Adrenal gland (tissue), 12 donors: ENCODE data around the gene ZC3H12C. TPM values are rescaled to one million over a fixed set of nuclear protein-coding genes. Genes with fewer than 3 reads are reported as not detected.

Source experiments
- DNase-seq, 7 donors: peaks; one replicate each; pipeline ENCODE4 v3.0.0-alpha.2; 2019 to 2020
- H3K27ac ChIP-seq, 5 donors: fragments of 200-600 bp; sonication (generic) in 4 of 5; 1 replicate in 3 of 5; 2 replicates in 2 of 5; pipeline versions ENCODE4 v1.5.1 to v1.8.0; 2016 to 2020; ENCODE audit warnings: mild to moderate bottlenecking in 1 of 5
- H3K27me3 ChIP-seq: fragments of 200-600 bp; 2 replicates; pipeline ENCODE4 v1.8.0; 2021
- H3K36me3 ChIP-seq, 2 donors: fragments of 200-600 bp; replicated peaks in 1 of 2; 1 replicate in 1 of 2; 2 replicates in 1 of 2; pipeline versions ENCODE4 v1.5.1 to v1.8.0; 2018 to 2022
- H3K4me1 ChIP-seq, 2 donors: fragments of 200-600 bp; replicated peaks in 1 of 2; 1 replicate in 1 of 2; 2 replicates in 1 of 2; pipeline versions ENCODE4 v1.5.1 to v1.8.0; 2018 to 2021
- H3K4me3 ChIP-seq, 4 donors: fragments of 200-600 bp; sonication (generic) in 3 of 4; one replicate each; pipeline ENCODE4 v1.5.1; 2016 to 2018
- H3K9me3 ChIP-seq, 3 donors: fragments of 200-600 bp; sonication (generic) in 1 of 3; replicated peaks in 1 of 3; 1 replicate in 2 of 3; 2 replicates in 1 of 3; pipeline versions ENCODE4 v1.5.1 to v1.8.0; 2016 to 2021
- POLR2A ChIP-seq, 2 donors: fragments of 450-650 bp; IDR thresholded peaks; one replicate each; pipeline ENCODE4 v1.6.1; 2017; ENCODE audit warnings: antibody characterized with exemption in 2 of 2, mild to moderate bottlenecking in 2 of 2, moderate library complexity in 1 of 2
- WGBS, 4 donors: extraction: QIAGEN DNeasy Blood & Tissue Kit in 2 of 4; methylation state at CpG; one replicate each; pipeline versions ENCODE4 v1.1.5 to v1.1.7; 2013 to 2017; 5-methylcytosine and 5-hydroxymethylcytosine counted together
- intact Hi-C, 2 donors: fragments of 100-400 bp; cut with DNase I; formaldehyde crosslinking; loops; one replicate each; pipeline versions ENCODE4 v1.14.1 to v1.15.0; 2022 to 2023
- polyA plus RNA-seq, 3 donors: library from polyadenylated mRNA; stranded (reverse); fragments of 200-250 nt in 2 of 3; fragments of 350-450 nt in 1 of 3; fragmentation: Illumina TruSeq in 1 of 3; extraction: RNeasy Lipid Tissue Mini Kit (QIAGEN cat#74804) in 1 of 3; gene quantifications; one replicate each; pipeline ENCODE4 v1.2.3, GENCODE V29; 2013 to 2014
- total RNA-seq, 9 donors: library from RNA; depleted of rRNA in 4 of 9; stranded (reverse); fragments of >200 nt in 4 of 9; fragments of 120-200 nt in 1 of 9; fragmentation: NEBNext Ultra II Directional in 1 of 9; extraction: Animal tissue kit (Norgen Biotek cat#: 25700) in 1 of 9; gene quantifications; one replicate each; pipeline versions ENCODE4 v1.1.0 to v1.2.4, GENCODE V29; 2013 to 2023
- TF ChIP-seq, protein P1 (sequence below), 6 experiments: fragments of 450-650 bp in 4 of 6; fragments of 200-600 bp in 2 of 6; sonication (generic) in 1 of 6; IDR thresholded peaks; 1 replicate in 5 of 6; 2 replicates in 1 of 6; pipeline versions ENCODE4 v1.5.1 to v1.8.0; 2016 to 2021; ENCODE audit warnings: antibody characterized with exemption in 6 of 6, mild to moderate bottlenecking in 2 of 6, moderate library complexity in 1 of 6
- donor health status: healthy with polysubstance abuse.
- donor health status: Bipolar disorder and iron deficiency.
- donor health status: DM: yes; HTN: yes; CAD: no.
- donor health status: DM: no; HTN: no; CAD: no.
- donor health status: DM: no; HTN: no; CAD: no.
- donor health status: DM: yes; HTN: yes; CAD: no.

The ZC3H12C gene
- total and polyA plus RNA-seq, 12 donors: 4.4 to 28.9 (median 19.8) TPM

DNA sequence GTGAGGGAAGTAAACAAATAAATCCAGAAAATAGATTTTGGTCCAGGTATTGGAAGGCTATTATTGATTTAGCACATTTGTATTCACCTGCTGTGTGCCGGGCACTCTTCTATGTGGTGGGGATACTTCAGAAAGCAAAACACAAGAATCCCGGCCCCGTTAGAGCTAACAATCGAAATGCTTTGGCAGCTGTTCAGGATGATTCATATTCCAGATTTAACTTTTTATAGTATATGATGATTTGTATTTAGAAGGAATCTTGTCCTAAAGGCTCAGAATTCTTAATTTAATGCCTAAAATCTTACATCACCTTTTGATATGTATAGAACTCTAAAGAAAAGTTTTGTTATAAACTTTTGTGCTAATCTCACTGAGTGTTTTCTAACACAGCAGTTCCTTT is 28.0 kb downstream of the ZC3H12C start:
- TF ChIP-seq, protein P1, sequence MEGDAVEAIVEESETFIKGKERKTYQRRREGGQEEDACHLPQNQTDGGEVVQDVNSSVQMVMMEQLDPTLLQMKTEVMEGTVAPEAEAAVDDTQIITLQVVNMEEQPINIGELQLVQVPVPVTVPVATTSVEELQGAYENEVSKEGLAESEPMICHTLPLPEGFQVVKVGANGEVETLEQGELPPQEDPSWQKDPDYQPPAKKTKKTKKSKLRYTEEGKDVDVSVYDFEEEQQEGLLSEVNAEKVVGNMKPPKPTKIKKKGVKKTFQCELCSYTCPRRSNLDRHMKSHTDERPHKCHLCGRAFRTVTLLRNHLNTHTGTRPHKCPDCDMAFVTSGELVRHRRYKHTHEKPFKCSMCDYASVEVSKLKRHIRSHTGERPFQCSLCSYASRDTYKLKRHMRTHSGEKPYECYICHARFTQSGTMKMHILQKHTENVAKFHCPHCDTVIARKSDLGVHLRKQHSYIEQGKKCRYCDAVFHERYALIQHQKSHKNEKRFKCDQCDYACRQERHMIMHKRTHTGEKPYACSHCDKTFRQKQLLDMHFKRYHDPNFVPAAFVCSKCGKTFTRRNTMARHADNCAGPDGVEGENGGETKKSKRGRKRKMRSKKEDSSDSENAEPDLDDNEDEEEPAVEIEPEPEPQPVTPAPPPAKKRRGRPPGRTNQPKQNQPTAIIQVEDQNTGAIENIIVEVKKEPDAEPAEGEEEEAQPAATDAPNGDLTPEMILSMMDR (IDR thresholded peaks at IDR 0.05): no peak
- TF ChIP-seq POLR2A (IDR thresholded peaks at IDR 0.05): peak in 1 of 2 donors; percentile 15
- DNase-seq: peak in 2 of 7 donors; percentile 35 to 40
- Histone ChIP-seq H3K27ac (peak overlapping the region in 3 of 5 donors; percentile 37 to 39 (median 38)), H3K36me3 (no peaks in the 10 kb centered on the region), H3K4me1 (peaks cover 11 to 29% of the 10 kb centered on the region in 2 donors), H3K27me3 (no peaks in the 10 kb centered on the region), H3K4me3 (peak overlapping the region in 1 of 4 donors; percentile 20), H3K9me3 (no peaks in the 10 kb centered on the region)
- WGBS, 4 donors: 16 to 24% (median 21%) methylated on average over 4 of the region's 4 CpGs
- intact Hi-C loops: no loop called here

DNA sequence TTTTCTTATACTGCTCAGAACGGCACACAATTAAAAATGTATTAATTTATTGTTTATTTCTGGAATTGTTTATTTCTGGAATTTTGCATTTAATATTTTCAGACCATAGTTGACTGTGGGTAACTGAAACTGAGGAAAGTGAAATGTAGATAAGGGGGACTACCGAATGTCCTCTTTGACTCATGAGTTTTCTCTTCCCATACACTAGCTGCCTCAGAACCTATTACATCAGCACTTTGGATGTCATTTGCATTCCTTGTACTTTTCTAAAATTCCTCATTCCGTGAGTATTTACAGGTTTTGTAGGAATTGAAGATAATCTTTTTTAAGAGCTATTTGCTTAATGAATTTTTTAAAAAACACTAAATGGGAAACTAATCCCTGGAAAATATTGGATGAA is 29.8 kb downstream of the ZC3H12C start:
- 64 to 84% (median 79%) methylated on average over 3 of the region's 3 CpGs for WGBS, 4 donors
- Histone ChIP-seq H3K27ac (no peak overlapping the region), H3K9me3 (no peaks in the 10 kb centered on the region), H3K27me3 (no peaks in the 10 kb centered on the region), H3K4me3 (no peak overlapping the region), H3K36me3 (no peaks in the 10 kb centered on the region), H3K4me1 (peaks cover 12 to 44% of the 10 kb centered on the region in 2 donors)
- DNase-seq: no peak
- TF ChIP-seq, protein P1 (IDR thresholded peaks at IDR 0.05): no peak
- no peak for TF ChIP-seq POLR2A (IDR thresholded peaks at IDR 0.05)
- intact Hi-C loops: no loop called here

GRCh38 chr11:110124605-110125004 is 31.4 kb downstream of the ZC3H12C start:
- no peaks in the 10 kb centered on the region for H3K36me3 ChIP-seq
- H3K4me3 ChIP-seq: no peak overlapping the region
- no peak for TF ChIP-seq POLR2A (IDR thresholded peaks at IDR 0.05)
- TF ChIP-seq, protein P1 (IDR thresholded peaks at IDR 0.05): no peak
- H3K9me3 ChIP-seq: no peaks in the 10 kb centered on the region
- peaks cover 19 to 60% of the 10 kb centered on the region in 2 donors for H3K4me1 ChIP-seq
- intact Hi-C loops: no loop called here
- no peaks in the 10 kb centered on the region for H3K27me3 ChIP-seq
- WGBS, 4 donors: 46 to 84% (median 71%) methylated on average over 2 of the region's 2 CpGs
- DNase-seq: no peak
- H3K27ac ChIP-seq: no peak overlapping the region

DNA sequence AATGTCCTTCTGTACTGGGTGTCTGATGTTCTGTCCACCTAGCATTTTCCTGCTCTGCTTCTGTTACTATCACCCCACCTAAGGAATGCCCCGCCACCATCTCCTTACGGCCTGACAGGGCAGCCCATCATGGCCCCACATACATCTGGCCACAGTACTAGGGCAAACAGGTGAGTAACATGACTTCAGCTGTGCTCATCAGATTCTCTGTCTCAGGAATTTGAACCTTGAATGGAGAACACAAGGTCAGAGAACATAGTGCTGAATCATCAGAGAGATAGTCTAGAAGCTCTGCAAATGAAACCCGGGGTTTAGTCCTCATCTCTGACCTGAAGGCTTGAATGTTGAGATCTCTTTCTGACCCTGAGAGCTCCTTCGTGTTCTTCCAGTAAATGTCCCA is 32.4 kb downstream of the ZC3H12C start:
- 55 to 60% (median 57%) methylated on average over 4 of the region's 4 CpGs for WGBS, 4 donors
- TF ChIP-seq POLR2A (IDR thresholded peaks at IDR 0.05): no peak
- no peaks in the 10 kb centered on the region for H3K9me3 ChIP-seq
- DNase-seq: peak; percentile 40 to 78 (median 67)
- H3K4me3 ChIP-seq: no peak overlapping the region
- H3K27me3 ChIP-seq: no peaks in the 10 kb centered on the region
- peaks cover 23 to 63% of the 10 kb centered on the region in 2 donors for H3K4me1 ChIP-seq
- intact Hi-C loops: no loop called here
- no peaks in the 10 kb centered on the region for H3K36me3 ChIP-seq
- H3K27ac ChIP-seq: peak overlapping the region in 3 of 5 donors; percentile 36 to 76 (median 67)

DNA sequence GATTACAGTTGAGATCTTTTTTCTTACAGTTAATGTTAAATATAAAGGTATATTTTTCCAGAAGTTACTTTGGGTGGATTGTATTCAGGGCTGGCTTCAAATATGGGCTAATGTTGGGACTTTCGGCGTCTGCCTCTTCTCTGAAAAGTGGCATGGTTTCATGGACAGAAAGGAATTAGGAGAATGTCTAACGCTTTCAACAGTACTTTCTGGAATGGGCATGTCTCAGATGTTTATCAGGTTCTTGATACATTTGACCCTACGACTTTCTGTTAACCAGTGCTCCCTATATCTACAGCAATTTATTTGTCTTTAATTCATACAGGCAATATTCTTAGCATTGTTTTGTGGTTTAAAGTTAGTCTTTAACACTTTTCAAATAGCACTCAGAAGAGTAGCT is 33.7 kb downstream of the ZC3H12C start:
- Histone ChIP-seq H3K9me3 (no peaks in the 10 kb centered on the region), H3K4me3 (no peak overlapping the region), H3K4me1 (peaks cover 13 to 50% of the 10 kb centered on the region in 2 donors), H3K27ac (no peak overlapping the region), H3K27me3 (no peaks in the 10 kb centered on the region), H3K36me3 (no peaks in the 10 kb centered on the region)
- WGBS, 4 donors: 90 to 93% (median 92%) methylated on average over 4 of the region's 4 CpGs
- intact Hi-C loops: no loop called here
- DNase-seq: no peak
- TF ChIP-seq, protein P1 (IDR thresholded peaks at IDR 0.05): no peak
- TF ChIP-seq POLR2A (IDR thresholded peaks at IDR 0.05): no peak
